ENCODE data around the gene MIEF1.

Gene MIEF1

GRCh38 chr22:39522567-39523300 is 20.6 kb downstream of the MIEF1 start:
- H3K4me3 ChIP-seq (ENCODE audit: insufficient read depth in 1 of 2, low read depth in 1 of 2, low read length in 2 of 2): peak overlapping the region; percentile 49 to 97
- no peak overlapping the region for H2AK5ac ChIP-seq (ENCODE audit: low read length, severe bottlenecking)
- H3K14ac ChIP-seq (ENCODE audit: low read length in 2 of 2): peak overlapping the region in 1 of 2 experiments; percentile 5
- H3K9me3 ChIP-seq (ENCODE audit: control insufficient read depth, low read length): no peaks in the 10 kb centered on the region
- DNase-seq: peak; percentile 57
- no peak overlapping the region for H4K91ac ChIP-seq (ENCODE audit: low read length)
- H3K23ac ChIP-seq (ENCODE audit: low read length in 2 of 2): peak overlapping the region in 1 of 2 experiments; percentile 6
- WGBS: 60% methylated on average over 14 of the region's 14 CpGs
- peaks cover 36% of the 10 kb centered on the region for H3K4me1 ChIP-seq (ENCODE audit: control insufficient read depth, insufficient read depth, low read depth, low read length)
- H3K27me3 ChIP-seq (ENCODE audit: control insufficient read depth in 1 of 2, insufficient read depth in 1 of 2, low read length in 2 of 2): no peaks in the 10 kb centered on the region
- H2AFZ ChIP-seq (ENCODE audit: low read depth, low read length): no peak overlapping the region
- no peak overlapping the region for H3K4ac ChIP-seq (ENCODE audit: low read depth in 1 of 2, low read length in 2 of 2)
- no peak overlapping the region for H4K8ac ChIP-seq (ENCODE audit: low read length)
- no peak overlapping the region for H2BK15ac ChIP-seq (ENCODE audit: low read depth, poor library complexity, severe bottlenecking)
- H3K36me3 ChIP-seq (ENCODE audit: control insufficient read depth in 1 of 2, insufficient read depth in 2 of 2, low read depth in 1 of 2, low read length in 2 of 2): peaks cover 46% of the 10 kb centered on the region in 2 experiments
- peaks cover 6% of the 10 kb centered on the region for H3K79me1 ChIP-seq (replicated peaks; ENCODE audit: low read length, poor library complexity, severe bottlenecking)
- H3K27ac ChIP-seq (ENCODE audit: low read length, poor library complexity, severe bottlenecking): peak overlapping the region; percentile 9
- H3K18ac ChIP-seq (ENCODE audit: low read depth in 1 of 2, low read length in 2 of 2): no peak overlapping the region
- peak overlapping the region; percentile 82 for H3K4me2 ChIP-seq (ENCODE audit: low read length, poor library complexity, severe bottlenecking)
- no peak overlapping the region for H2BK12ac ChIP-seq (ENCODE audit: low read length in 2 of 2)
- H2BK5ac ChIP-seq (ENCODE audit: low read depth, low read length, poor library complexity, severe bottlenecking): no peak overlapping the region
- H3K9ac ChIP-seq (ENCODE audit: low read length): peak overlapping the region; percentile 100
- no peak overlapping the region for H2BK120ac ChIP-seq (ENCODE audit: low read depth, low read length)

- Histone ChIP-seq H3K23ac (ENCODE audit: low read length in 2 of 2) (no peak overlapping the region), H2BK12ac (ENCODE audit: low read length in 2 of 2) (no peak overlapping the region), H2BK120ac (ENCODE audit: low read depth, low read length) (no peak overlapping the region), H3K79me1 (replicated peaks; ENCODE audit: low read length, poor library complexity, severe bottlenecking) (peaks cover 6% of the 10 kb centered on the region), H2AFZ (ENCODE audit: low read depth, low read length) (no peak overlapping the region), H3K4ac (ENCODE audit: low read depth in 1 of 2, low read length in 2 of 2) (no peak overlapping the region), H3K4me1 (ENCODE audit: control insufficient read depth, insufficient read depth, low read depth, low read length) (peaks cover 43% of the 10 kb centered on the region), H3K18ac (ENCODE audit: low read depth in 1 of 2, low read length in 2 of 2) (peak overlapping the region in 1 of 2 experiments; percentile 13), H2BK15ac (ENCODE audit: low read depth, poor library complexity, severe bottlenecking) (no peak overlapping the region), H4K8ac (ENCODE audit: low read length) (no peak overlapping the region), H3K9ac (ENCODE audit: low read length) (peak overlapping the region; percentile 4), H4K91ac (ENCODE audit: low read length) (no peak overlapping the region), H3K27me3 (ENCODE audit: control insufficient read depth in 1 of 2, insufficient read depth in 1 of 2, low read length in 2 of 2) (no peaks in the 10 kb centered on the region), H3K14ac (ENCODE audit: low read length in 2 of 2) (no peak overlapping the region), H3K27ac (ENCODE audit: low read length, poor library complexity, severe bottlenecking) (peak overlapping the region; percentile 36), H2BK5ac (ENCODE audit: low read depth, low read length, poor library complexity, severe bottlenecking) (no peak overlapping the region), H3K4me2 (ENCODE audit: low read length, poor library complexity, severe bottlenecking) (peak overlapping the region; percentile 40), H3K36me3 (ENCODE audit: control insufficient read depth in 1 of 2, insufficient read depth in 2 of 2, low read depth in 1 of 2, low read length in 2 of 2) (peaks cover 57 to 60% of the 10 kb centered on the region in 2 experiments), H3K9me3 (ENCODE audit: control insufficient read depth, low read length) (no peaks in the 10 kb centered on the region), H2AK5ac (ENCODE audit: low read length, severe bottlenecking) (no peak overlapping the region), H3K4me3 (ENCODE audit: insufficient read depth in 1 of 2, low read depth in 1 of 2, low read length in 2 of 2) (no peak overlapping the region)
- peak; percentile 22 for DNase-seq
- 90% methylated on average over 13 of the region's 13 CpGs for WGBS
Measured at GRCh38 chr22:39524089-39524752, 22.1 kb downstream of the MIEF1 start.

GRCh38 chr22:39524753-39525657 is 22.9 kb downstream of the MIEF1 start:
- Histone ChIP-seq H4K8ac (ENCODE audit: low read length) (no peak overlapping the region), H3K9ac (ENCODE audit: low read length) (peak overlapping the region; percentile 9), H3K9me3 (ENCODE audit: control insufficient read depth, low read length) (no peaks in the 10 kb centered on the region), H3K18ac (ENCODE audit: low read depth in 1 of 2, low read length in 2 of 2) (peak overlapping the region in 1 of 2 experiments; percentile 13), H3K27ac (ENCODE audit: low read length, poor library complexity, severe bottlenecking) (peak overlapping the region; percentile 31), H2BK15ac (ENCODE audit: low read depth, poor library complexity, severe bottlenecking) (peak overlapping the region; percentile 61), H4K91ac (ENCODE audit: low read length) (no peak overlapping the region), H3K14ac (ENCODE audit: low read length in 2 of 2) (no peak overlapping the region), H3K4ac (ENCODE audit: low read depth in 1 of 2, low read length in 2 of 2) (no peak overlapping the region), H3K36me3 (ENCODE audit: control insufficient read depth in 1 of 2, insufficient read depth in 2 of 2, low read depth in 1 of 2, low read length in 2 of 2) (peaks cover 65 to 67% of the 10 kb centered on the region in 2 experiments), H2BK12ac (ENCODE audit: low read length in 2 of 2) (no peak overlapping the region), H2AFZ (ENCODE audit: low read depth, low read length) (no peak overlapping the region), H3K4me1 (ENCODE audit: control insufficient read depth, insufficient read depth, low read depth, low read length) (peaks cover 47% of the 10 kb centered on the region), H2BK120ac (ENCODE audit: low read depth, low read length) (no peak overlapping the region), H3K27me3 (ENCODE audit: control insufficient read depth in 1 of 2, insufficient read depth in 1 of 2, low read length in 2 of 2) (no peaks in the 10 kb centered on the region), H3K23ac (ENCODE audit: low read length in 2 of 2) (peak overlapping the region in 1 of 2 experiments; percentile 47), H3K4me3 (ENCODE audit: insufficient read depth in 1 of 2, low read depth in 1 of 2, low read length in 2 of 2) (no peak overlapping the region), H3K4me2 (ENCODE audit: low read length, poor library complexity, severe bottlenecking) (no peak overlapping the region), H2BK5ac (ENCODE audit: low read depth, low read length, poor library complexity, severe bottlenecking) (no peak overlapping the region), H2AK5ac (ENCODE audit: low read length, severe bottlenecking) (no peak overlapping the region), H3K79me1 (replicated peaks; ENCODE audit: low read length, poor library complexity, severe bottlenecking) (peaks cover 12% of the 10 kb centered on the region)
- WGBS: 87% methylated on average over 8 of the region's 10 CpGs
- DNase-seq: peak; percentile 19

Measured in mesenchymal stem cell (in vitro differentiated cells and primary cell).